Stimulated activated memory B cell treated with anti-CD40 and anti-IgM and Interleukin-4, amounts not matched to agents 10 μg/mL and 1 μg/mL and 100 μg/mL, for 72 hours (primary cell): ENCODE results near the gene TMEM26.
"Not testable (repeated sequence)": the region's sequence is repeated elsewhere in the genome, so short reads cannot be mapped to it uniquely, and the experiment has no call there.

ENCODE experiments used
- ATAC-seq: fragments of 150-1000 bp; cut with Tn5 transposase; 2 replicates; pipeline ENCODE4 v1.10.0; 2021
- H3K27ac Mint-ChIP-seq: one replicate; pipeline ENCODE4 v1.8.0; 2022; ENCODE audit warnings: mild to moderate bottlenecking, mixed read lengths
- H3K27me3 Mint-ChIP-seq: one replicate; pipeline ENCODE4 v1.8.0; 2022; ENCODE audit warnings: mixed read lengths
- H3K36me3 Mint-ChIP-seq: one replicate; pipeline ENCODE4 v1.8.0; 2022; ENCODE audit warnings: mixed read lengths
- H3K4me1 Mint-ChIP-seq: one replicate; pipeline ENCODE4 v1.8.0; 2022; ENCODE audit warnings: mixed read lengths
- H3K4me3 Mint-ChIP-seq: one replicate; pipeline ENCODE4 v1.8.0; 2022; ENCODE audit warnings: mild to moderate bottlenecking, moderate library complexity, mixed read lengths
- H3K9me3 Mint-ChIP-seq: one replicate; pipeline ENCODE4 v1.8.0; 2022; ENCODE audit warnings: mixed read lengths

The TMEM26 gene

GRCh38 chr10:61397175-61397986 lies 55.8 kb downstream of the TMEM26 start:
- ATAC-seq = peak; percentile 43
- H3K4me1 Mint-ChIP-seq = peaks cover 8% of the 10 kb centered on the region
- peak overlapping the region; percentile 33 for H3K4me3 Mint-ChIP-seq
- no peaks in the 10 kb centered on the region for H3K27me3 Mint-ChIP-seq
- H3K36me3 Mint-ChIP-seq = no peaks in the 10 kb centered on the region
- H3K27ac Mint-ChIP-seq = peak overlapping the region; percentile 61
- peaks cover 2% of the 10 kb centered on the region for H3K9me3 Mint-ChIP-seq

DNA sequence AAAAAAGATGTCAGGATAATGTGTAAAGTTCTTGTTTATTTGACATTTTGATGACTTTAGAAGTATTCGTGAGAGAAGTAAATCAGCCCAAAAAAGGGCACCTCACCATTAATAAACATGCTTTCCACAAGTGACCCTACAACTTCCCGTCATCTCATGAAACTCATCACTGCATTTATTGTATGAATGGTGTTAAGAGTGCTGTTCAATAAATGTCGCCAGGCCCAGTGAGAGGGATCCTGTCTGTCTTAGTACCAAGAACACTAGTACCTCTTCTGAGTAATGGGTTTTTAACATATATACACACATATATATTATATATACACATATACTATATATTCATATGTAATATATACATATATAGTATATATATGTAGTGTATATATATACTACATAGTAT lies 61.9 kb downstream of the TMEM26 start:
- no peaks in the 10 kb centered on the region for H3K36me3 Mint-ChIP-seq
- peak; percentile 58 for ATAC-seq
- no peaks in the 10 kb centered on the region for H3K27me3 Mint-ChIP-seq
- H3K9me3 Mint-ChIP-seq = peaks cover 2% of the 10 kb centered on the region
- peak overlapping the region; percentile 12 for H3K4me3 Mint-ChIP-seq
- H3K4me1 Mint-ChIP-seq = no peaks in the 10 kb centered on the region
- no peak overlapping the region for H3K27ac Mint-ChIP-seq

- no peaks in the 10 kb centered on the region for H3K36me3 Mint-ChIP-seq
- H3K27ac Mint-ChIP-seq = no peak overlapping the region
- no peaks in the 10 kb centered on the region for H3K27me3 Mint-ChIP-seq
- no peaks in the 10 kb centered on the region for H3K4me1 Mint-ChIP-seq
- ATAC-seq = peak; percentile 72
- peaks cover 2% of the 10 kb centered on the region for H3K9me3 Mint-ChIP-seq
- H3K4me3 Mint-ChIP-seq = peak overlapping the region; percentile 12
Measured at GRCh38 chr10:61390851-61391250, 62.3 kb downstream of the TMEM26 start.

DNA sequence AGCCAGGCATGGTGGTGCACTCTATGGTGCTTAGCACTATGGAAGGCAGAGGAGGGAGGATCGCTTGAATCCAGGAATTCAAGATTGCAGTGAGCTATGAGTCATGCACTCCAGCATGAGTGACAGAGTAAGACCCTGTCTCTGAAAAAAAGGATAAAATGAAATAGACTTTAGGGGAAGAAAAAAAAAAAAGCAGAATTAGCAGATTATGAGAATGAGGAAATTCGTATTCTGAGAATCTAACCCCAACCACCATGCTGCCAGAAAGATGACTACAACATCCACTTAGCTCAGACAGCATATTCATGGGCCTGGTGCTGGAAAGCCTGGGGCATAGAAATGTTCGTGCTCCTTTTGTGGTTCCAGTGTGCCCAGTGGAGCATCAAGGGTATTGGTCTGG lies 63.3 kb downstream of the TMEM26 start:
- H3K4me1 Mint-ChIP-seq = no peaks in the 10 kb centered on the region
- H3K9me3 Mint-ChIP-seq = peaks cover 2% of the 10 kb centered on the region
- no peak overlapping the region for H3K27ac Mint-ChIP-seq
- no peak for ATAC-seq
- H3K4me3 Mint-ChIP-seq = no peak overlapping the region
- H3K27me3 Mint-ChIP-seq = no peaks in the 10 kb centered on the region
- no peaks in the 10 kb centered on the region for H3K36me3 Mint-ChIP-seq

- not testable (repeated sequence) for H3K27me3 Mint-ChIP-seq, H3K4me1 Mint-ChIP-seq, H3K9me3 Mint-ChIP-seq, H3K27ac Mint-ChIP-seq, H3K36me3 Mint-ChIP-seq, ATAC-seq, H3K4me3 Mint-ChIP-seq
Measured at GRCh38 chr10:61388986-61389385, 64.2 kb downstream of the TMEM26 start.

- H3K27ac Mint-ChIP-seq = no peak overlapping the region
- H3K36me3 Mint-ChIP-seq = no peaks in the 10 kb centered on the region
- no peaks in the 10 kb centered on the region for H3K27me3 Mint-ChIP-seq
- H3K4me1 Mint-ChIP-seq = no peaks in the 10 kb centered on the region
- no peaks in the 10 kb centered on the region for H3K9me3 Mint-ChIP-seq
- no peak for ATAC-seq
- no peak overlapping the region for H3K4me3 Mint-ChIP-seq
Measured at GRCh38 chr10:61385231-61386001, 67.8 kb downstream of the TMEM26 start.

DNA sequence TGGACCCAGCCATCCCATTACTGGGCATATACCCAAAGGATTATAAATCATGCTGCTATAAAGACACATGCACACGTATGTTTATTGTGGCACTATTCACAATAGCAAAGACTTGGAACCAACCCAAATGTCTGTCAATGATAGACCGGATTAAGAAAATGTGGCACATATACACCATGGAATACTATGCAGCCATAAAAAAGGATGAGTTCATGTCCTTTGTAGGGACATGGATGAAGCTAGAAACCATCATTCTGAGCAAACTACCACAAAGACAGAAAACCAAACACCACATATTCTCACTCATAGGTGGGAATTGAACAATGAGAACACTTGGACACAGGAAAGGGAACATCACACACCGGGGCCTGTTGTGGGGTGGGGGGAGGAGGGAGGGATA lies 72.0 kb downstream of the TMEM26 start:
- H3K36me3 Mint-ChIP-seq, H3K9me3 Mint-ChIP-seq, ATAC-seq, H3K27me3 Mint-ChIP-seq, H3K4me3 Mint-ChIP-seq, H3K27ac Mint-ChIP-seq, H3K4me1 Mint-ChIP-seq: not testable (repeated sequence)

- H3K9me3 Mint-ChIP-seq = no peaks in the 10 kb centered on the region
- no peaks in the 10 kb centered on the region for H3K36me3 Mint-ChIP-seq
- H3K27ac Mint-ChIP-seq = no peak overlapping the region
- peaks cover 6% of the 10 kb centered on the region for H3K27me3 Mint-ChIP-seq
- H3K4me3 Mint-ChIP-seq = no peak overlapping the region
- ATAC-seq = no peak
- no peaks in the 10 kb centered on the region for H3K4me1 Mint-ChIP-seq
Measured at GRCh38 chr10:61378865-61379264, 74.3 kb downstream of the TMEM26 start.

DNA sequence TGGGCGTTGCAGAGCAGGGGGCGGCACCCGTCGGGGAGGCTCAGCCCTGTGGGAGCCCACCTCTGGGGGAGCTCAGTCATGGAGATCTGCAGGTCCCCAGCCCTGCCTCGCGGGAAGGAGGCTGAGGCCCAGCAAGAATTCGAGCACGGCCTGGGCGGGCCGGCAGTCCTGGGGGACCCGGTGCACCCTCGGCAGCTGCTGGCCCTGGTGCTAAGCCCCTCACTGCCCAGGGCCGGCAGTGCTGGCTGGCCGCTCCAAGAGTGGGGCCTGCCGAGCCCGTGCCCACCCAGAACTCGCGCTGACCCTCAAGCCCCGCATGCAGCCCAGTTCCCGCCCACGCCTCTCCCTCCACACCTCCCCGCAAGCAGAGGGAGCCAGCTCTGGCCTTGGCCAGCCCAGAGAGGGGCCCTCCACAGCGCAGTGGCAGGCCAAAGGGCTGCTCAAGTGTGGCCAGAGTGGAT lies 76.2 kb downstream of the TMEM26 start:
- H3K4me3 Mint-ChIP-seq = no peak overlapping the region
- H3K27me3 Mint-ChIP-seq = peaks cover 20% of the 10 kb centered on the region
- no peak overlapping the region for H3K27ac Mint-ChIP-seq
- no peaks in the 10 kb centered on the region for H3K36me3 Mint-ChIP-seq
- H3K9me3 Mint-ChIP-seq = no peaks in the 10 kb centered on the region
- no peaks in the 10 kb centered on the region for H3K4me1 Mint-ChIP-seq
- ATAC-seq = no peak

DNA sequence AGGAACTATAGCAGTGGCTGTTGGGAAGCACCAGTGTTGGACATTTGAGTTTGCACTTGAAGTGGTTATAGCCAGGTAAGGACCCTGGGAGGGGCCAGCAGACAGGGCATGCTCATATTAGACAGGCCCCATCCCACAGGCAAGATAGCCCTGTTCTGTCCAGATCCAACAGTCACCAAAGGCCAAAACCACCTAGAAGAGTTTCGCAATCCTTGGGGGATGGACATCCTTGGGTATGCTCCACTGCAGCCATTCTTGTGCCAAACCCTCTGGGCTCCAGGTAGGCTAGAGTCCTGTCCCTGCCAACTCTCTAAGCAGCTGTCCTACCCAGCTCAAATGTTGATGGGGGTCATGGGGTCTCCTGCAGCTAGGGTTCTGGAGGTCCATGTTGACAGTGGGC lies 76.8 kb downstream of the TMEM26 start:
- Mint-ChIP-seq H3K9me3 (no peaks in the 10 kb centered on the region), H3K4me1 (no peaks in the 10 kb centered on the region), H3K36me3 (no peaks in the 10 kb centered on the region), H3K4me3 (no peak overlapping the region), H3K27me3 (peaks cover 20% of the 10 kb centered on the region), H3K27ac (no peak overlapping the region)
- no peak for ATAC-seq

- Mint-ChIP-seq H3K27ac (no peak overlapping the region), H3K27me3 (peaks cover 8% of the 10 kb centered on the region), H3K36me3 (no peaks in the 10 kb centered on the region), H3K4me1 (no peaks in the 10 kb centered on the region), H3K4me3 (no peak overlapping the region), H3K9me3 (no peaks in the 10 kb centered on the region)
- no peak for ATAC-seq
Measured at GRCh38 chr10:61366365-61366764, 86.8 kb downstream of the TMEM26 start.

DNA sequence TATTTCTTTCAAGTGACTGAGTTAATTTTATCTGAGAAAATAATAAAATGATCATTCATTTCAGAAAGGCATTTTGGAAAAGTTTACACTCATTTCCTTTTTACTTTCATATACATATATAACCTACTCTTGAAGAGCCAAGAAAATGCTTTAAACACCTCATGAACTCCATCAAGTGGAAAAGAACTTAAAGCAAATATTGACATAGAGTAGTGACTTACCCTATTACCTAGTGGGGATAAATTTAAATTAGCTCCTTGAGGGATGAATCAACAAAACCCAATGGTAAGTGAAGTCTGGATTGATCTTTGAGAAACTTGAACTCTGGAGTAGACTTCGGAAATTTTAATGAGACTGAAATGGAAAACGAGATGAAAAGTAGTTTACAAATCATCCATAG lies 88.6 kb downstream of the TMEM26 start:
- Mint-ChIP-seq H3K27me3 (peaks cover 8% of the 10 kb centered on the region), H3K4me1 (no peaks in the 10 kb centered on the region), H3K27ac (no peak overlapping the region), H3K4me3 (no peak overlapping the region), H3K36me3 (no peaks in the 10 kb centered on the region), H3K9me3 (no peaks in the 10 kb centered on the region)
- no peak for ATAC-seq

GRCh38 chr10:61363006-61363405 lies 90.2 kb downstream of the TMEM26 start:
- no peak for ATAC-seq

DNA sequence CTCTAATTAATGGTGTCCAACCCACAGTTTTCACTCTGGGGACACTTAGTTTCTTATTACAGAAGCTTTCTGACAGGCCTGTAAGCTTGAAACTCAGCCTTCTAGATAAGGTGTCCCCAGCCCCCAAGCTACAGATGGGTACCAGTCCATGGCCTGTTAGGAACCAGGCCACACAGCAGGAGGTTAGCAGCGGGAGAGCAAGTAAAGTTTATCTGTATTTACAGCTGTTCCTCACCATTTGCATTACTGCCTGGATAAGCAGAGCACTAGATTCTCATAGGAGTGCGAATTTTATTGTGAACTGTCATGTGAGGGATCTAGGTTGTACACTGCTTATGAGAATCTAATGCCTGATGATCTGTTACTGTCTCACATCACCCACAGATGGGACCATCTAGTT lies 93.7 kb downstream of the TMEM26 start:
- no peaks in the 10 kb centered on the region for H3K36me3 Mint-ChIP-seq
- no peak for ATAC-seq
- H3K4me3 Mint-ChIP-seq = no peak overlapping the region
- H3K4me1 Mint-ChIP-seq = no peaks in the 10 kb centered on the region
- no peaks in the 10 kb centered on the region for H3K27me3 Mint-ChIP-seq
- H3K27ac Mint-ChIP-seq = no peak overlapping the region
- no peaks in the 10 kb centered on the region for H3K9me3 Mint-ChIP-seq

More at GRCh38 chr10:61363006-61363405, 90.2 kb downstream of the TMEM26 start:
- Mint-ChIP-seq H3K36me3 (no peaks in the 10 kb centered on the region), H3K4me3 (no peak overlapping the region), H3K4me1 (no peaks in the 10 kb centered on the region), H3K27ac (no peak overlapping the region), H3K27me3 (peaks cover 8% of the 10 kb centered on the region), H3K9me3 (no peaks in the 10 kb centered on the region)

DNA sequence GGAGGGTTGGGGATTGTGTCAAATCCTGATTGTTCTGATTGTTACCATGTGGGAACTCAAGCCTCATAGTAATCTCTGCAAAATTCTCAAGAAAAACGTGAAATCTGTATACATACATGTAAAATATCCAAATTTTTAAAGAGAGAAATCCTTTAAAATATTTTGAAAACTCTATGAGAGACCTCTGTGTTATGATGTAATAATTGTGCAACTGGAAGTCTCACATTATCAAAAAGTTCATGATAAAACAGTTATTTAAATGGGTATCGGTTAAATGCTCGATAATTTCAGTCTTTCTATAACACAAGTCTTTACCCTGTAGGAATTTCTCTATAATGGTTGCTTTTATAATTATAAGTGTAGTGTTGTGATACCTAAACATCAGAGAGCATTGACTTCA lies 95.5 kb downstream of the TMEM26 start:
- Mint-ChIP-seq H3K27me3 (no peaks in the 10 kb centered on the region), H3K4me3 (no peak overlapping the region), H3K4me1 (no peaks in the 10 kb centered on the region), H3K27ac (no peak overlapping the region), H3K36me3 (no peaks in the 10 kb centered on the region), H3K9me3 (no peaks in the 10 kb centered on the region)
- ATAC-seq = no peak
